ENCODE data around the gene SH2D3A. TPM values are rescaled to one million over a fixed set of nuclear protein-coding genes. Genes with fewer than 3 reads are reported as not detected.

The SH2D3A gene
- total RNA-seq, 1 experiment from 2014 or later: 76.7 TPM

GRCh38 chr19:6794686-6795431 lies 27.6 kb upstream of the SH2D3A start:
- no TSS peak for BruUV-seq (replicated peaks)
- no peaks in the 10 kb centered on the region for H3K36me3 Mint-ChIP-seq (ENCODE audit: insufficient read depth, unreplicated experiment)

GRCh38 chr19:6793973-6794372 lies 26.7 kb upstream of the SH2D3A start:
- Mint-ChIP-seq H3K27ac (ENCODE audit: low read depth, unreplicated experiment) (no peak overlapping the region), H3K4me1 (ENCODE audit: insufficient read depth, unreplicated experiment) (no peaks in the 10 kb centered on the region), H3K9me3 (ENCODE audit: unreplicated experiment) (peaks cover 15% of the 10 kb centered on the region), H3K4me3 (ENCODE audit: unreplicated experiment) (no peak overlapping the region), H3K36me3 (ENCODE audit: insufficient read depth, unreplicated experiment) (no peaks in the 10 kb centered on the region), H3K27me3 (ENCODE audit: insufficient read depth, unreplicated experiment) (peaks cover 19% of the 10 kb centered on the region)
- intact Hi-C loops (cut with micrococcal nuclease): no loop called here
- DNase-seq (ENCODE audit: unreplicated experiment): no peak
- TF ChIP-seq, protein P1, sequence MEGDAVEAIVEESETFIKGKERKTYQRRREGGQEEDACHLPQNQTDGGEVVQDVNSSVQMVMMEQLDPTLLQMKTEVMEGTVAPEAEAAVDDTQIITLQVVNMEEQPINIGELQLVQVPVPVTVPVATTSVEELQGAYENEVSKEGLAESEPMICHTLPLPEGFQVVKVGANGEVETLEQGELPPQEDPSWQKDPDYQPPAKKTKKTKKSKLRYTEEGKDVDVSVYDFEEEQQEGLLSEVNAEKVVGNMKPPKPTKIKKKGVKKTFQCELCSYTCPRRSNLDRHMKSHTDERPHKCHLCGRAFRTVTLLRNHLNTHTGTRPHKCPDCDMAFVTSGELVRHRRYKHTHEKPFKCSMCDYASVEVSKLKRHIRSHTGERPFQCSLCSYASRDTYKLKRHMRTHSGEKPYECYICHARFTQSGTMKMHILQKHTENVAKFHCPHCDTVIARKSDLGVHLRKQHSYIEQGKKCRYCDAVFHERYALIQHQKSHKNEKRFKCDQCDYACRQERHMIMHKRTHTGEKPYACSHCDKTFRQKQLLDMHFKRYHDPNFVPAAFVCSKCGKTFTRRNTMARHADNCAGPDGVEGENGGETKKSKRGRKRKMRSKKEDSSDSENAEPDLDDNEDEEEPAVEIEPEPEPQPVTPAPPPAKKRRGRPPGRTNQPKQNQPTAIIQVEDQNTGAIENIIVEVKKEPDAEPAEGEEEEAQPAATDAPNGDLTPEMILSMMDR (IDR thresholded peaks at IDR 0.05; ENCODE audit: unreplicated experiment): no peak
- CTCF ChIA-PET: interaction anchor here (0.6 kb wide), 1 partner anchor 19 kb away, joined by 4 read pairs; no protein-coding TSS in a partner anchor
- BruUV-seq (replicated peaks): no TSS peak
- POLR2A ChIA-PET: no interaction called here

More at GRCh38 chr19:6794686-6795431, 27.6 kb upstream of the SH2D3A start:
- CTCF ChIA-PET: interaction anchor here (0.6 kb wide), 1 partner anchor 20 kb away, joined by 4 read pairs; no protein-coding TSS in a partner anchor
- TF ChIP-seq, protein P1 (IDR thresholded peaks at IDR 0.05; ENCODE audit: unreplicated experiment): no peak
- no peak for DNase-seq (ENCODE audit: unreplicated experiment)
- Mint-ChIP-seq H3K27ac (ENCODE audit: low read depth, unreplicated experiment) (no peak overlapping the region), H3K4me1 (ENCODE audit: insufficient read depth, unreplicated experiment) (no peaks in the 10 kb centered on the region), H3K9me3 (ENCODE audit: unreplicated experiment) (peaks cover 15% of the 10 kb centered on the region), H3K4me3 (ENCODE audit: unreplicated experiment) (no peak overlapping the region), H3K27me3 (ENCODE audit: insufficient read depth, unreplicated experiment) (peaks cover 19% of the 10 kb centered on the region)
- POLR2A ChIA-PET: no interaction called here
- intact Hi-C loops (cut with micrococcal nuclease): no loop called here

DNA sequence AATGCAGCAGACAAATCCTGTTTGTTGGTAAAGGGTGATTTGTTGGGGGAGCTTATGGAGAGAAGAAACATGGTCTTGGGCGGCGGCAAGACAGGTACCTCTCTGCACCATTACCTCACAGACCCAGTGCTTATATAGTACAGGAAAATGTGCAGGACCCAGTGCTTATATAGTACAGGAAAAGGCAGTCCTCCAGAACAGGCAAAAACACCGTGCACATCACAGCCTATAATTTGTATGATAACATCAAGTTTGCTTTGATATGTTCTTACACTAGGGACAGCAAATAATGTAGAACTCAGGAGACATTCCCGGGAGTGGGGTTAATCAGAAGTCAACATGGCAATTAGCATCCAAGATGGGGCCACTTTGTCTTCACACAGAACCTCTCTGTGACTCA lies 26.2 kb upstream of the SH2D3A start:
- Mint-ChIP-seq H3K36me3 (ENCODE audit: insufficient read depth, unreplicated experiment) (no peaks in the 10 kb centered on the region), H3K4me1 (ENCODE audit: insufficient read depth, unreplicated experiment) (no peaks in the 10 kb centered on the region), H3K4me3 (ENCODE audit: unreplicated experiment) (no peak overlapping the region), H3K27me3 (ENCODE audit: insufficient read depth, unreplicated experiment) (peaks cover 19% of the 10 kb centered on the region), H3K9me3 (ENCODE audit: unreplicated experiment) (peaks cover 15% of the 10 kb centered on the region), H3K27ac (ENCODE audit: low read depth, unreplicated experiment) (no peak overlapping the region)
- POLR2A ChIA-PET: interaction anchor here (0.6 kb wide), 1 partner anchor 44 kb away, joined by 5 read pairs; no protein-coding TSS in a partner anchor
- intact Hi-C loops (cut with micrococcal nuclease): no loop called here
- TF ChIP-seq, protein P1 (IDR thresholded peaks at IDR 0.05; ENCODE audit: unreplicated experiment): no peak
- BruUV-seq (replicated peaks): no TSS peak
- CTCF ChIA-PET: no interaction called here
- DNase-seq (ENCODE audit: unreplicated experiment): no peak

DNA sequence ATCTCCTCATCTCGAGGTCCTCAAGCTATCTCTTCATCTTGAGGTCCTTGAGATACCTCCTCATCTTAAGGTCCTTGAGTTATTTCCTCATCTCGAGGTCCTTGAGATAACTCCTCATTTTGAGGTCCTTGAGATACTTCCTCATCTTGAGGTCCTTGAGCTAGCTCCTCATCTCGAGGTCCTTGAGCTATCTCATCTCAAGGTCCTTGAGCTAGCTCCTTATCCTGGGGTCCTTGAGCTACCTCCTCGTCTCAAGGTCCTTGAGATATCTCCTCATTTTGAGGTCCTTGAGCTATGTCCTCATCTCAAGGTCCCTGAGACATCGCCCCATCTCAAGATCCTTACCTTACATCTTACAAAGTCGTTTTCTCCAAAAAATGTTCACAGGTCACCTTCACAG lies 24.0 kb upstream of the SH2D3A start:
- Mint-ChIP-seq H3K4me1 (ENCODE audit: insufficient read depth, unreplicated experiment) (no peaks in the 10 kb centered on the region), H3K9me3 (ENCODE audit: unreplicated experiment) (peaks cover 15% of the 10 kb centered on the region), H3K4me3 (ENCODE audit: unreplicated experiment) (no peak overlapping the region), H3K27ac (ENCODE audit: low read depth, unreplicated experiment) (no peak overlapping the region), H3K36me3 (ENCODE audit: insufficient read depth, unreplicated experiment) (no peaks in the 10 kb centered on the region), H3K27me3 (ENCODE audit: insufficient read depth, unreplicated experiment) (peaks cover 19% of the 10 kb centered on the region)
- ChIA-PET POLR2A (interaction anchor here (0.6 to 0.9 kb wide), 2 partner anchors 10 to 22 kb away, joined by 3 read pairs; no protein-coding TSS in a partner anchor), CTCF (no interaction called here)
- BruUV-seq (replicated peaks): no TSS peak
- DNase-seq (ENCODE audit: unreplicated experiment): no peak
- intact Hi-C loops (cut with micrococcal nuclease): no loop called here
- TF ChIP-seq, protein P1 (IDR thresholded peaks at IDR 0.05; ENCODE audit: unreplicated experiment): no peak
